AG10803 (cell line): Measurements from ENCODE around the gene IGF2BP1.

Source experiments
- DNase-seq: peaks from one replicate; pipeline ENCODE4 v3.0.0; 2010; ENCODE audit warnings: low read depth
- H3K4me3 ChIP-seq: 2 replicates; pipeline ENCODE4 v1.5.1; 2011; ENCODE audit warnings: mild to moderate bottlenecking, low read length, control low read depth
- CTCF ChIP-seq: conservative IDR thresholded peaks from 2 replicates; pipeline ENCODE4 v1.5.1; 2011; ENCODE audit warnings: mild to moderate bottlenecking, low read length, control low read depth, inconsistent platforms

The IGF2BP1 gene

GRCh38 chr17:49045376-49045775, 48.2 kb downstream of the IGF2BP1 start:
- TF ChIP-seq CTCF = no peak
- H3K4me3 ChIP-seq = no peak overlapping the region
- no peak for DNase-seq

- TF ChIP-seq CTCF = no peak
- no peak for DNase-seq
- H3K4me3 ChIP-seq = no peak overlapping the region
These were observed 49.7 kb downstream of the IGF2BP1 start for GRCh38 chr17:49046912-49047311.

- TF ChIP-seq CTCF = no peak
- no peak for DNase-seq
- H3K4me3 ChIP-seq = no peak overlapping the region
These were observed 52.1 kb downstream of the IGF2BP1 start for GRCh38 chr17:49049265-49049664.

GRCh38 chr17:49050611-49051010, 53.4 kb downstream of the IGF2BP1 start:
- no peak for TF ChIP-seq CTCF
- DNase-seq = no peak
- no peak overlapping the region for H3K4me3 ChIP-seq

- H3K4me3 ChIP-seq = no peak overlapping the region
- no peak for DNase-seq
- no peak for TF ChIP-seq CTCF
These were observed 54.1 kb downstream of the IGF2BP1 start for GRCh38 chr17:49051269-49051668.

- DNase-seq = no peak
- TF ChIP-seq CTCF = no peak
- no peak overlapping the region for H3K4me3 ChIP-seq
These were observed 56.1 kb downstream of the IGF2BP1 start for GRCh38 chr17:49053171-49053829.

- no peak for DNase-seq
- no peak for TF ChIP-seq CTCF
- no peak overlapping the region for H3K4me3 ChIP-seq
These were observed 57.3 kb downstream of the IGF2BP1 start for GRCh38 chr17:49054342-49055092.
